Effector CD4-positive, alpha-beta T cell (primary cell): Measurements from ENCODE around the gene DYNC1H1.

ENCODE experiments used
- DNase-seq: peaks from one replicate; pipeline ENCODE4 v3.0.0-alpha.2; 2020

The DYNC1H1 gene

DNA sequence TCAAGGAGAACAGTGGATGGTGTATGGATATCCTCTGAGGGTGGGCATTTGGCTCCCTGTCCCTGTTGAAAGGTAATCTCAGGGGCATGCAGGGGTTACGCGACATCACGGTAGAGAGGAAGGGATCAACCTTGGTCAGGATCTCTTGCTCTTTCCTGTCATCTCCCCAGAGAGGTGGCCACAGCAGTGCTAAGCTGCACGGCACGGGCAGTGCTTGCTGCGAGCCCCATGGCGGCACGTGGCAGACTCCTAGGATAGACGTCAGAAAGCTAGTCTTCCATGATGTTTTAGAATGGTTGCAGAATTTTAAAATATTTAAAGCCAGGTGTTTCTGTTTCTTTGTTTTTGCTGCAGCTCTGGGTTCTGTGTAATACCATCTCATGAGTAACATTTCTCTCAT is 41.0 kb downstream of the DYNC1H1 start:
- DNase-seq = no peak

DNA sequence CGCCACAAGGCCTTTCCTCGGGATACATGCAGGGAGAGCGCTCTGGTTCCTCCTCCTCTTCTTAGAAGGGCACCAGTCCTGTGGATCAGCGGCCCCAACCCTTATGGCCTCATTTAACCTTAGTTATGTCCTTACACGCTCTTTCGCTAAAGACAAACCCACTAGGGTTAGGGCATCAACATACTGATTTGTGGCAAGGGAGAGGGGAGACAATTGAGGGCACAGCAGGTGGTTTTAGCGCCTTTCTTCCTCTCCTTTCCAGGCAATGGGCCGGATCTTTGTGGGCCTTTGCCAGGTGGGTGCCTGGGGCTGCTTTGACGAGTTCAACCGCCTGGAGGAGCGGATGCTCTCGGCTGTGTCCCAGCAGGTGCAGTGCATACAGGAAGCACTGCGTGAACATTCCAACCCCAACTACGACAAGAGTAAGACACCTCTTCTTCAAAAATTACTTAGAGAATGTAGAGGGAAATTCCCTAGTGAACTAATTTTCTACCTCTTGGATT is 43.6 kb downstream of the DYNC1H1 start:
- DNase-seq = no peak

- no peak for DNase-seq
Measured at GRCh38 chr14:102008891-102009290, 44.5 kb downstream of the DYNC1H1 start.

DNA sequence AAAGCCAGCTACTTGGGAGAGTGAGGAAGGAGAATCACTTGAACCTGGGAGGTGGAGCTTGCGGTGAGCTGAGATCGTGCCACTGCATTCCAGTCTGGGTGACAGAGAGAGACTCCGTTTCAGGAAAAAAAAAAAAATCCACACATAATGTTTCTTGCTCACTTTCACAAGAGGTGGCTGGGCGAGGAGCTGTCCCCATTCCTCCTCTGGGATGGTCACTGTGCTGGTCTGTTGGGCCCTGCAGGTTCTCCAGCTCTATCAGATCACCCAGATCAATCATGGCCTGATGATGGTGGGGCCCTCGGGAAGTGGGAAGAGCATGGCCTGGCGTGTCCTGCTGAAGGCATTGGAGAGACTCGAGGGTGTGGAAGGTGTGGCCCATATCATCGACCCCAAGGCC is 47.3 kb downstream of the DYNC1H1 start:
- DNase-seq = no peak

GRCh38 chr14:102012336-102012735 is 48.0 kb downstream of the DYNC1H1 start:
- no peak for DNase-seq

GRCh38 chr14:102013669-102014200 is 49.4 kb downstream of the DYNC1H1 start:
- DNase-seq = no peak

DNA sequence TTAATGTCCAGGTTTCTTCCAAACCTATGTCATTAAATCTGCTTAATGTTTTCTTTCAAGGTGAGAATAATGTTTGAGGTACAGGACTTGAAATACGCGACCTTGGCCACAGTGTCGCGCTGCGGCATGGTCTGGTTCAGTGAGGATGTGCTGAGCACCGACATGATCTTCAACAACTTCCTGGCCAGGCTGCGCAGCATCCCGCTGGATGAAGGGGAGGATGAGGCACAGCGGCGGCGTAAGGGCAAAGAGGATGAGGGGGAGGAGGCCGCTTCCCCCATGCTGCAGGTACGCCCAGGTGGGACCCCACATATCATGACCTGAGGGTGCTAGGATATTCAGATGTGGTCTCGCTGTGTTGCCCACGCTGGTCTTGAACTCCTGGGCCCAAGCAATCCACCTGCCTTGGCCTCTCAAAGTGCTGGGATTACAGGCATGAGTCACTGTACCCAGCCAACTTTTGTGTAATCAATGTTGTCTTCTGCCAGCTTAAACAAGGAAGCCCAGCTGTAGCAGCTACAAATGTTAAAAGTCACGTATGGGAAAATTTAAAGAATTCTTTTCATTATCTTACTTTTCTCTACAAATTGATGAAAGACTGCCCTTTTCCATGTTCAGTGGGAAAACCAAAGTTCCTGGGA is 50.8 kb downstream of the DYNC1H1 start:
- DNase-seq = no peak

GRCh38 chr14:102015771-102016170 is 51.4 kb downstream of the DYNC1H1 start:
- no peak for DNase-seq

DNA sequence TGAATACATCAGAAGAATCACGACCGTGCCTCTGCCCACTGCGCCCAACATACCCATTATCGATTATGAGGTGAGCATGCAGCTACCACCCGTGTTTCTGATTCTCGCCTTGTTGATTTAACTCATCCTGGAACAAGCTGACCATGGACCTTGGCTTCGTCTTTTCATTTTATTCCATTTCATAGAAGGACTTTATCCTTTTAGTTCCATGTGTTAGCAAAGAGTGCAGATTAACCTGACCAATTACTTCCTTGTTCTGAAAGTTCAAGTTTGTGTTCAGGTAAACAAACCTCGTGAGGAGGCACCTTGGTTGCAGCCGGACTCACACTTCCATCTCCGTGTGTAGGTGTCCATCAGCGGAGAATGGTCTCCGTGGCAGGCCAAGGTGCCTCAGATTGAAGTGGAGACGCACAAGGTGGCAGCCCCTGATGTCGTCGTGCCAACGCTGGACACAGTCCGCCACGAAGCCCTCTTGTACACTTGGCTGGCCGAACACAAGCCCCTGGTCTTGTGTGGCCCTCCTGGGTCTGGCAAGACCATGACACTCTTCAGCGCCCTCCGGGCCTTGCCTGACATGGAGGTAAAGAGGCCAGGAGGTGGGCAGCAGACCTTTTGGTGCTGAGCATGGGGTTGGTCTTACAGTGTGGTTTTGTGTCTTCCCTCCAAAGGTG is 52.2 kb downstream of the DYNC1H1 start:
- DNase-seq = no peak

DNA sequence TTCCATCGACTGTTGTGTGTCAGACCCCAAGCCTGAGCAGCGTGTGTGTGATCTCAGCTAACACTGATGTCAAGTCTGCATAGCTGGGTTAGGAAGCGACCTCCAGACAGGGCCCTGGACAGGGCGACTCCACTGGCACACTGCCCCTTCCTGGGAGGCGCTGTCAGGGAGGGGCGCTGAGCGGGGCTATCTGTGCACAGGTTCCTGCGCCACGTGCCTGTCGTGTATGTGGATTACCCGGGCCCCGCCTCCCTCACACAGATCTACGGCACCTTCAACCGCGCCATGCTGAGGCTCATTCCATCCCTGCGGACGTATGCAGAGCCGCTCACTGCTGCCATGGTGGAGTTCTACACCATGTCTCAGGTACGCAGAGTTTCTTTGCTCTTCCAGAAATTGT is 53.9 kb downstream of the DYNC1H1 start:
- DNase-seq = no peak

DNA sequence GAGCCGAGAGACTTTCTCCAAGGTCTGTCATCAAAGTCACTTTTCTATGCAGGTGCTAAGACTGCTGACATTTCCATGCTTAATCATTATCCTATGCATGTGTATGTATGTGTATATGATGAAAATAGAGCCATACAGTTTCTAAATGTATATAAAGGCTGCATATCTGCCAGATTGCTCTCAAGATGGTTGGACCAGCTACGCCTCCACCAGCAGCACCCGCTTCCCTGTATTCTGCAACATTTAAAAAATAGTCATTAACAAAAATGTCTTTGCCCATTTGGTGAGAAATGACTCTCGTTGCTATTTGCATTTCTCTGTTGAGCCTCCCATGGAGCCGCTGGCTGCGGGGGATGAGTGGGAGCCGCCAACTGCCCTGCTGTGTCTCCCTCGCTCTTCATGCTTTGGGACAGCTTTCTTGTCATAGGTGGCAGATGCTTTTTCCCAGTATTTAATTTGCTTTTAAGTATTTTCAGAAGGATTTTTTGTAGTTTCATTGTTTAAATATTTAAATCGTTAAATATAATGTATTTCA is 54.7 kb downstream of the DYNC1H1 start:
- DNase-seq = no peak

GRCh38 chr14:102020058-102020971 is 55.9 kb downstream of the DYNC1H1 start:
- no peak for DNase-seq

DNA sequence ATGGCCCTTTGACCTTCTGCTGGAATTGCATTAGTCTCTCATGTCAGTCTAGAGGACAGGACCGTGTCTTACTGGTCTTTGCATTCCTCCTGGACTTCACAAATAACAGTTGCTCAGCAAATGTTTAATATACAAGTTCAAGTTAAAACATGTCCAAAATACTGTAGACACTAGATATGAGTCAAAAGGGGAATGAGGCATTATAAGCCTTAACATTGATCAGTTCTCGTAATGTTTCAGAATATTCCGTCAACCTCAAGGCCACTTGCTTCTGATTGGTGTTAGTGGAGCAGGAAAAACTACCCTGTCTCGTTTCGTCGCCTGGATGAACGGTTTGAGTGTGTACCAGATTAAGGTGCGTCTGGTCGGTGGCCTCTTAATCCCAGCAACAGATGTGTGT is 62.6 kb downstream of the DYNC1H1 start:
- DNase-seq = no peak

DNA sequence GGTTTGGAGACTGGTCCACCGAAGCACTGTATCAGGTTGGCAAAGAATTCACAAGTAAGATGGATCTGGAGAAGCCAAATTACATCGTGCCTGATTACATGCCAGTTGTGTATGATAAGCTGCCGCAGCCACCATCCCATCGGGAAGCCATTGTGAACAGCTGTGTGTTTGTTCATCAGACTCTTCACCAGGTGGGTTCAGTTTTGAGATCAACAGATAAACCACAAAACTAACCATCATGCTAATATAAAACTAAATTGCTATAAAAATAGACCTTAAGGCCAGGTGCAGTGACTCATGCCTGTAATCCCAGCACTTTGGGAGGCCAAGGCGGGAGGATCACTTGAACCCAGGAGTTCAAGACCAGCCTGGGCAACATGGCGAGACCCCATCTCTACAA is 63.6 kb downstream of the DYNC1H1 start:
- no peak for DNase-seq

DNA sequence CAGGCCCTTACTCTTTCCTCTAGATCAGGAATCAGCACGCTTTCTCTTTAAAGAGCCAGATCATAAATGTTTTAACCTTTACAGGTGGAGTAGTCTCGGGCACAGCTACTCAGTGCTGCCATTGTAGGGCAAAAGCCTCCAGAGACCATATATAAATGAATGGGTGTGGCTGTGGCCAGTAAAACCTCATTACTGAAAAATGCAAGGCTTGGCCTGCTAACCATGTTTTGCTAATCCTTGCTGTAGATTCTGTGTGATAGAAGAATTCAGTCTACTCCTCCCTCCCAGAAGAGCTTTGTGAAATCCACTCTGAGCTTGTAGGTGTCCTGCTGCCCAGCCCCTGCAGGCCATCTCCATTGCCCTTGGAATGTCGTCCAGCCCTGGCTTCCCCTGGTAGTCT is 64.4 kb downstream of the DYNC1H1 start:
- no peak for DNase-seq

GRCh38 chr14:102029956-102030355 is 65.6 kb downstream of the DYNC1H1 start:
- no peak for DNase-seq

- DNase-seq = no peak
Measured at GRCh38 chr14:102033241-102033640, 68.9 kb downstream of the DYNC1H1 start.

DNA sequence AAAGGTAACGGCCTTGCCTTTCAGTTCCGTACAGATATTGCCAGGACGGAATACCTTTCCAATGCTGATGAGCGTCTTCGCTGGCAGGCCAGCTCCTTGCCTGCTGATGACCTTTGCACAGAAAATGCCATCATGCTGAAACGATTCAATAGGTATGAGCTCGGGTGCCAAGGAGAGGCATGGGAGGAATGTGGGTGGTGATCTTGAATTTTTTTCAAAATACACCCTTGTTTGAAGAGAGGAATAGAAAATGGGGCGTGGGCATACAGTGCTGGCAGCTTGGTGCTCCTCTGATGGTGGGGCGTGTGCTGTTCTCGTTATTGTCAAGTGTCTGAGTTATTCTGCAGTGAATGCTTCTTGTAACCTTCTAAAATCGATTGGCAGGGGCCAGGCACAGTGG is 69.9 kb downstream of the DYNC1H1 start:
- DNase-seq = no peak

- no peak for DNase-seq
Measured at GRCh38 chr14:102035914-102036313, 71.5 kb downstream of the DYNC1H1 start.

DNA sequence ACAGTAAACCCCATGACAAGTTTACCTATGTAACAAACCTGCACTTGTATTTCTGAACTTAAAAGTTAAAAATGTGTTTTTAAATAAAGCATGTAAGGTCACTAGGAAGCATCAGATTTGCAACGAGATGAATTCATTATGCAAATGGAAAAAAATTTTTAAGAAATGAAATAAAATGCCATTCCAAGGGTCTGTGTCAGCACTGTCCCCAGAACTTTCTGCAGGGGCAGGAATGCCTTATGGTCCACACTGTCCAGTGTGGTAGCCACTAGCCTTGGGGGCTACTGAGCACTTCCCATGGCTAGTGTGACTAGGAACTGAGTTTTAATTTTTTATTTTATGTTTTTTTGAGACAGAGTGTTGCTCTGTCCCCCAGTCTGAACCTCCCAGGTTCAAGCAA is 73.3 kb downstream of the DYNC1H1 start:
- no peak for DNase-seq

GRCh38 chr14:102039157-102039556 is 74.8 kb downstream of the DYNC1H1 start:
- no peak for DNase-seq

DNA sequence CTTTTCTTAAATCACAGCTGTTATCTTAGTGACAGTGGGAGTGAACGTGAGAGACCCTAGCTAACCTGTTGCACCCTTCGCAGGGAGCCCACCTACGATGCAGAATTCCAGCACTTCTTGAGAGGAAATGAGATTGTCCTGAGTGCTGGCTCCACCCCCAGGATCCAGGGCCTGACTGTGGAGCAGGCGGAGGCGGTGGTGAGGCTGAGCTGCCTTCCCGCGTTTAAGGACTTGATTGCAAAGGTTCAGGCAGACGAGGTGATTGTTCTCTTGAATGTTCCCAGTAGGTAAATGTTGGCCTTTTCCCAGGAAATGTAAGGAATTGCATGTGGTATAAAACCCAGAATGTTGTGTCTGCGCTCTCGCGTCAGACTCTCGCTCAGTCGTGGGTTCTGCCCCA is 75.8 kb downstream of the DYNC1H1 start:
- no peak for DNase-seq

DNA sequence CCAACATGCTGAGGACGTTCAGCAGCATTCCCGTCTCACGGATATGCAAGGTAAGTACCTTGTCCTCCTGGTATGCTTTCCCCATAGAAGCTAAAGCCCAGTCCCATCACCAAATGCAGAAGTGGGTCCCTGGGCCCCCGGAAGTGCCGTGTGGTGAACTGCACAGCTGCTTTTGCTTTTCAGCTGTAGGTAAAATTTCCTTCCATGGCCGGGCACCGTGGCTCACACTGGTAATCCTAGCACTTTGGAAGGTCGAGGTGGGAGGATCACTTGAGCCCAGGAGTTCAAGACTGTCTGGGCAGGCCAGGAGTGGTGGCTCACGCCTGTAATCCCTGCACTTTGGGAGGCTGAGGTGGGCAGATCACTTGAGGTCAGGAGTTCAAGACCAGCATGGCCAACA is 78.3 kb downstream of the DYNC1H1 start:
- DNase-seq = no peak
